ENCODE data around the gene SGCD.

Gene SGCD

GRCh38 chr5:156378159-156378558 is 51.2 kb downstream of the SGCD start:
- TF ChIP-seq CTCF (conservative IDR thresholded peaks at IDR 0.05; ENCODE audit: low read length) = no peak
- TF ChIP-seq EZH2phosphoT487 (IDR thresholded peaks at IDR 0.05; ENCODE audit: borderline replicate concordance) = no peak
- Histone ChIP-seq H3K9ac (ENCODE audit: low read depth, low read length, poor library complexity, severe bottlenecking) (no peak overlapping the region), H2AFZ (ENCODE audit: low read length) (no peak overlapping the region), H3K4me1 (ENCODE audit: insufficient read depth, low read length, poor library complexity, severe bottlenecking) (no peaks in the 10 kb centered on the region), H3K27me3 (ENCODE audit: insufficient read depth, low read length, poor library complexity, severe bottlenecking) (no peaks in the 10 kb centered on the region), H3K9me2 (replicated peaks; ENCODE audit: low read depth, low read length) (no peaks in the 10 kb centered on the region), H3K4me3 (ENCODE audit: low read length, poor library complexity, severe bottlenecking) (no peak overlapping the region), H4K20me1 (ENCODE audit: insufficient read depth, low read length, poor library complexity, severe bottlenecking) (no peaks in the 10 kb centered on the region), H3K36me3 (ENCODE audit: insufficient read depth, low read length) (no peaks in the 10 kb centered on the region), H3K4me2 (ENCODE audit: low read depth, low read length, poor library complexity, severe bottlenecking) (no peak overlapping the region), H3F3A (ENCODE audit: low read depth) (no peaks in the 10 kb centered on the region), H3K79me2 (ENCODE audit: insufficient read depth, low read length) (no peaks in the 10 kb centered on the region), H3K9me3 (ENCODE audit: insufficient read depth, low read depth, low read length) (no peaks in the 10 kb centered on the region)

GRCh38 chr5:156379206-156379605 is 52.2 kb downstream of the SGCD start:
- no peaks in the 10 kb centered on the region for H3K36me3 ChIP-seq (ENCODE audit: insufficient read depth, low read length)
- no peaks in the 10 kb centered on the region for H3K4me1 ChIP-seq (ENCODE audit: insufficient read depth, low read length, poor library complexity, severe bottlenecking)
- H3K4me3 ChIP-seq (ENCODE audit: low read length, poor library complexity, severe bottlenecking) = no peak overlapping the region
- no peak overlapping the region for H2AFZ ChIP-seq (ENCODE audit: low read length)
- no peaks in the 10 kb centered on the region for H3K27me3 ChIP-seq (ENCODE audit: insufficient read depth, low read length, poor library complexity, severe bottlenecking)
- no peaks in the 10 kb centered on the region for H3K9me2 ChIP-seq (replicated peaks; ENCODE audit: low read depth, low read length)
- no peaks in the 10 kb centered on the region for H4K20me1 ChIP-seq (ENCODE audit: insufficient read depth, low read length, poor library complexity, severe bottlenecking)
- H3K79me2 ChIP-seq (ENCODE audit: insufficient read depth, low read length) = no peaks in the 10 kb centered on the region
- no peaks in the 10 kb centered on the region for H3K9me3 ChIP-seq (ENCODE audit: insufficient read depth, low read depth, low read length)
- no peak overlapping the region for H3K4me2 ChIP-seq (ENCODE audit: low read depth, low read length, poor library complexity, severe bottlenecking)
- no peak overlapping the region for H3K9ac ChIP-seq (ENCODE audit: low read depth, low read length, poor library complexity, severe bottlenecking)
- H3F3A ChIP-seq (ENCODE audit: low read depth) = no peaks in the 10 kb centered on the region
- TF ChIP-seq CTCF (conservative IDR thresholded peaks at IDR 0.05; ENCODE audit: low read length) (no peak), EZH2phosphoT487 (IDR thresholded peaks at IDR 0.05; ENCODE audit: borderline replicate concordance) (no peak)

- no peaks in the 10 kb centered on the region for H3K9me2 ChIP-seq (replicated peaks; ENCODE audit: low read depth, low read length)
- no peak overlapping the region for H3K4me2 ChIP-seq (ENCODE audit: low read depth, low read length, poor library complexity, severe bottlenecking)
- no peaks in the 10 kb centered on the region for H3K36me3 ChIP-seq (ENCODE audit: insufficient read depth, low read length)
- TF ChIP-seq EZH2phosphoT487 (IDR thresholded peaks at IDR 0.05; ENCODE audit: borderline replicate concordance) = no peak
- TF ChIP-seq CTCF (conservative IDR thresholded peaks at IDR 0.05; ENCODE audit: low read length) = no peak
- H4K20me1 ChIP-seq (ENCODE audit: insufficient read depth, low read length, poor library complexity, severe bottlenecking) = no peaks in the 10 kb centered on the region
- no peak overlapping the region for H2AFZ ChIP-seq (ENCODE audit: low read length)
- H3K79me2 ChIP-seq (ENCODE audit: insufficient read depth, low read length) = no peaks in the 10 kb centered on the region
- H3K9ac ChIP-seq (ENCODE audit: low read depth, low read length, poor library complexity, severe bottlenecking) = no peak overlapping the region
- H3K4me1 ChIP-seq (ENCODE audit: insufficient read depth, low read length, poor library complexity, severe bottlenecking) = no peaks in the 10 kb centered on the region
- no peaks in the 10 kb centered on the region for H3F3A ChIP-seq (ENCODE audit: low read depth)
- no peaks in the 10 kb centered on the region for H3K27me3 ChIP-seq (ENCODE audit: insufficient read depth, low read length, poor library complexity, severe bottlenecking)
- no peak overlapping the region for H3K4me3 ChIP-seq (ENCODE audit: low read length, poor library complexity, severe bottlenecking)
- no peaks in the 10 kb centered on the region for H3K9me3 ChIP-seq (ENCODE audit: insufficient read depth, low read depth, low read length)
Observed at GRCh38 chr5:156380848-156381247, 53.9 kb downstream of the SGCD start.

Measured in Loucy (cell line).